ENCODE results near the gene ACYP1. TPM values are rescaled to one million over a fixed set of nuclear protein-coding genes. Genes with fewer than 3 reads are reported as not detected.

The ACYP1 gene
- total and polyA plus RNA-seq, 9 of the 15 experiments (the other 6 are each of a cell fraction or from before 2014, with no cell fraction given): 19.9 to 113 (median 52.3) TPM

GRCh38 chr14:75013290-75013689 lies 50.5 kb downstream of the ACYP1 start:
- no peak overlapping the region for H3K4me2 ChIP-seq (ENCODE audit: insufficient read depth, low read length)
- FAIRE-seq (no peak), DNase-seq (ENCODE audit: extremely low read depth in 1 of 4, low spot score in 3 of 4) (no peak), ATAC-seq (no peak)
- 77% methylated on average over 6 of the region's 6 CpGs for WGBS (ENCODE audit: insufficient coverage, low coverage, missing lambda C conversion rate)
- no peaks in the 10 kb centered on the region for H3K9me1 ChIP-seq (ENCODE audit: control insufficient read depth, insufficient read depth, low read length)
- H3K27me3 ChIP-seq (ENCODE audit: control insufficient read depth in 2 of 2, insufficient read depth in 2 of 2, low read length in 2 of 2): no peaks in the 10 kb centered on the region
- no peaks in the 10 kb centered on the region for H3K79me2 ChIP-seq (ENCODE audit: control insufficient read depth, insufficient read depth, low read length)
- no peaks in the 10 kb centered on the region for H3K9me3 ChIP-seq (replicated peaks; ENCODE audit: control insufficient read depth, insufficient read depth, low read depth, low read length)
- no peak overlapping the region for H3K9ac ChIP-seq (ENCODE audit: insufficient read depth in 1 of 2, low read depth in 2 of 2, low read length in 2 of 2)
- H3K27ac ChIP-seq (ENCODE audit: extremely low read depth, low read depth, low read length): no peak overlapping the region
- POLR2A ChIA-PET: interaction anchor here (1.0 to 2.1 kb wide), 4 partner anchors 10 to 32 kb away, joined by 3 to 7 read pairs (median 4); no protein-coding TSS in a partner anchor
- H4K20me1 ChIP-seq (replicated peaks; ENCODE audit: control insufficient read depth, insufficient read depth, low read length): no peaks in the 10 kb centered on the region
- in situ Hi-C loops (cut with MboI): no loop called here
- intact Hi-C loops (cut with micrococcal nuclease): no loop called here
- CTCF ChIA-PET (ENCODE audit: low intra/inter-chr PET ratio): no interaction called here
- no TSS peak for BruUV-seq (replicated peaks)
- H3K4me3 ChIP-seq: no peak overlapping the region
- peaks cover 74% of the 10 kb centered on the region; the same call in 2 of the 3 replicates for H3K36me3 ChIP-seq (ENCODE audit: control insufficient read depth, insufficient read depth, low read length)
- no peak overlapping the region for H2AFZ ChIP-seq (ENCODE audit: low read depth, low read length)
- H3K4me1 ChIP-seq (replicated peaks in 1 of 2; ENCODE audit: control insufficient read depth in 2 of 2, insufficient read depth in 2 of 2, low read length in 2 of 2): no peaks in the 10 kb centered on the region; a peak in 1 of 5 replicates
- TF ChIP-seq BHLHE40 (IDR thresholded peaks at IDR 0.05; ENCODE audit: low read length) (no peak), ARID3B (CRISPR knock-in tag; IDR thresholded peaks at IDR 0.05; ENCODE audit: borderline replicate concordance) (no peak), NFYB (IDR thresholded peaks at IDR 0.05; ENCODE audit: extremely low read depth, insufficient read length) (no peak), FOS (IDR thresholded peaks at IDR 0.05; ENCODE audit: extremely low read depth, insufficient read length) (no peak), MITF (IDR thresholded peaks at IDR 0.05) (no peak), TSC22D4 (tag; IDR thresholded peaks at IDR 0.05) (no peak), ZNF592 (IDR thresholded peaks at IDR 0.05) (no peak), ZNF561 (CRISPR knock-in tag; conservative IDR thresholded peaks at IDR 0.05) (no peak), ATF6 (CRISPR knock-in tag; IDR thresholded peaks at IDR 0.05) (no peak), VEZF1 (CRISPR knock-in tag; IDR thresholded peaks at IDR 0.05) (no peak), ZNF384 (IDR thresholded peaks at IDR 0.05; ENCODE audit: low read depth, low read length) (no peak), STAT5A (IDR thresholded peaks at IDR 0.05; ENCODE audit: borderline replicate concordance, low read length) (no peak)
